Measurements from ENCODE around the gene SCG3. TPM values are rescaled to one million over a fixed set of nuclear protein-coding genes. Genes with fewer than 3 reads are reported as not detected.

SCG3 gene
- total RNA-seq, 1 experiment from 2014 or later: 22.7 TPM

DNA sequence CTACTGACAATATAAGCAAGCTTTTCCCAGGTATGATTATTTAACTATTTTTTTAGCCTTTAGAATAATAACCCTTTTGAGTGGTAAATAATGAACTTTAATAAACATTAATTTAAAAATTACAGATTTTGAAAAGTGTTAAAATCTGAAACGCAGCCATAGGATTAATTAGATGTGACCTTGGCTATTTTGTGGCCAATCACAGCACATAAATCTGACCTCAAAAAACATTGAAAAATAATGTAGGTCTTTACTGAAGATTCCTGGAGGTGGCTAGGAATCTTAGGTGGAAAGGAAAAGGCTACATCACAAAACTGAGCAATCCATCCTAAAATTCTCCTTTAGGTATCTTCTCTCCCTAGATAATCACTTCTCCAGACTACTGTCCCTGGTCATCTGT lies 18.1 kb downstream of the SCG3 start:
- no peaks in the 10 kb centered on the region for H3K27me3 Mint-ChIP-seq (ENCODE audit: low read depth)
- no peak overlapping the region for H3K4me3 Mint-ChIP-seq
- no peak overlapping the region for H2AK5ac ChIP-seq (ENCODE audit: insufficient read length, low read length)
- H2BK5ac ChIP-seq (ENCODE audit: insufficient read length, low read length): no peak overlapping the region
- H3K27ac ChIP-seq (ENCODE audit: insufficient read length, low read depth, low read length): no peak overlapping the region
- no peak overlapping the region for H2BK15ac ChIP-seq (ENCODE audit: low read depth, low read length)
- no peak overlapping the region for H2BK12ac ChIP-seq (ENCODE audit: insufficient read length, low read depth, low read length)
- no peak overlapping the region for H2AFZ ChIP-seq (ENCODE audit: low read length)
- H3K14ac ChIP-seq (ENCODE audit: insufficient read depth, low read length): no peak overlapping the region
- H3K4me1 Mint-ChIP-seq: no peaks in the 10 kb centered on the region
- no peak overlapping the region for H4K5ac ChIP-seq (ENCODE audit: insufficient read length, low read depth, low read length)
- H3K9ac ChIP-seq (ENCODE audit: extremely low read depth, insufficient read length, low read length): no peak overlapping the region
- peaks cover 5 to 23% (median 12%) of the 10 kb centered on the region in 3 experiments; a peak in 5 of 7 replicates for H3K36me3 Mint-ChIP-seq (ENCODE audit: insufficient read depth in 1 of 3, low read depth in 3 of 3)
- no peak overlapping the region for H4K91ac ChIP-seq (ENCODE audit: insufficient read length, low read depth, low read length)
- no peak overlapping the region for H3K56ac ChIP-seq (ENCODE audit: insufficient read length, low read depth, low read length)
- no CpG with 5 or more reads among the region's 1 CpG for WGBS (ENCODE audit: extremely low coverage, insufficient read length, low lambda C conversion rate)
- H3K23ac ChIP-seq (ENCODE audit: insufficient read length, low read depth, low read length): no peak overlapping the region
- H2BK20ac ChIP-seq (ENCODE audit: low read depth, low read length, poor library complexity, severe bottlenecking): no peak overlapping the region
- no peaks in the 10 kb centered on the region for H3K79me1 ChIP-seq (ENCODE audit: insufficient read depth, low read depth, low read length, poor library complexity, severe bottlenecking)
- H2BK120ac ChIP-seq (ENCODE audit: low read depth, low read length, poor library complexity, severe bottlenecking): no peak overlapping the region
- no peak overlapping the region for H3K18ac ChIP-seq (ENCODE audit: insufficient read length, low read depth, low read length)
- H3K27ac Mint-ChIP-seq: peak overlapping the region in 1 of 3 experiments; percentile 21; a peak in 1 of 7 replicates
- H3K27me3 ChIP-seq (ENCODE audit: insufficient read depth, low read length): no peaks in the 10 kb centered on the region
- no peaks in the 10 kb centered on the region for H3K4me1 ChIP-seq (ENCODE audit: insufficient read depth, low read length)
- TF ChIP-seq, protein P1, sequence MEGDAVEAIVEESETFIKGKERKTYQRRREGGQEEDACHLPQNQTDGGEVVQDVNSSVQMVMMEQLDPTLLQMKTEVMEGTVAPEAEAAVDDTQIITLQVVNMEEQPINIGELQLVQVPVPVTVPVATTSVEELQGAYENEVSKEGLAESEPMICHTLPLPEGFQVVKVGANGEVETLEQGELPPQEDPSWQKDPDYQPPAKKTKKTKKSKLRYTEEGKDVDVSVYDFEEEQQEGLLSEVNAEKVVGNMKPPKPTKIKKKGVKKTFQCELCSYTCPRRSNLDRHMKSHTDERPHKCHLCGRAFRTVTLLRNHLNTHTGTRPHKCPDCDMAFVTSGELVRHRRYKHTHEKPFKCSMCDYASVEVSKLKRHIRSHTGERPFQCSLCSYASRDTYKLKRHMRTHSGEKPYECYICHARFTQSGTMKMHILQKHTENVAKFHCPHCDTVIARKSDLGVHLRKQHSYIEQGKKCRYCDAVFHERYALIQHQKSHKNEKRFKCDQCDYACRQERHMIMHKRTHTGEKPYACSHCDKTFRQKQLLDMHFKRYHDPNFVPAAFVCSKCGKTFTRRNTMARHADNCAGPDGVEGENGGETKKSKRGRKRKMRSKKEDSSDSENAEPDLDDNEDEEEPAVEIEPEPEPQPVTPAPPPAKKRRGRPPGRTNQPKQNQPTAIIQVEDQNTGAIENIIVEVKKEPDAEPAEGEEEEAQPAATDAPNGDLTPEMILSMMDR (conservative IDR thresholded peaks at IDR 0.05): no peak
- DNase-seq: no peak
- H3K79me2 ChIP-seq (ENCODE audit: insufficient read depth, low read length): no peaks in the 10 kb centered on the region
- H3K23me2 ChIP-seq (ENCODE audit: insufficient read length, low read depth, low read length, poor library complexity, severe bottlenecking): no peaks in the 10 kb centered on the region
- H3T11ph ChIP-seq (ENCODE audit: low read length): no peak overlapping the region
- H3K9me3 ChIP-seq (ENCODE audit: control insufficient read depth, low read depth, low read length): no peaks in the 10 kb centered on the region
- no peaks in the 10 kb centered on the region for H4K20me1 ChIP-seq (ENCODE audit: control insufficient read depth, insufficient read depth, insufficient read length)
- no peak overlapping the region for H3K4me2 ChIP-seq (ENCODE audit: insufficient read depth, insufficient read length, low read length)
- H3K9me3 Mint-ChIP-seq: no peaks in the 10 kb centered on the region
- H4K8ac ChIP-seq (replicated peaks; ENCODE audit: insufficient read length, low read depth, low read length): no peak overlapping the region
- H3K4ac ChIP-seq (ENCODE audit: low read depth, low read length): no peak overlapping the region
